ENCODE measurements around the gene SUMO1. TPM values are rescaled to one million over a fixed set of nuclear protein-coding genes. Genes with fewer than 3 reads are reported as not detected.

Gene SUMO1
- total and polyA plus RNA-seq, 9 of the 15 experiments (the other 6 are each of a cell fraction or from before 2014, with no cell fraction given), result 63.7 to 292 (median 92.0) TPM

DNA sequence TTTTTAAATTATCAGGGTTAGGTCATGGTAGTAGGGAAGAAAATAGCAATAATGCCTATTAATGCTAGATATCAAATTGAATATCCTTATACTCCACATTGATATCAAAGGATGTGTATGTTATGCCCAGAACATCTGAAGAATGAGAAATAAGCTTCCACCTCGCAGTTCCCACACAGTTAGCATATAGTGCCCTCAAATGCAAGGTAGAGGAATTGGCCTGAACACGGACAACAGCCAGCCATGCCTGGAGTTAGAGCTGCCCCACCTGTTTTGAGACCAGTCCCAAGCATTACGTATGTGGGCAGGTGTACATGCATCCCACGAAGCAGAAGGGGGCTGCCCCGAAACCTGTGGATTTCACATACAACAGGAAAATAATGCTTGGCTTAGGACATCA is 79.6 kb downstream of the SUMO1 start (continued):
- TF ChIP-seq ZNF318 (IDR thresholded peaks at IDR 0.05; ENCODE audit: borderline replicate concordance in 1 of 2, low read depth in 1 of 2) (no peak), SRF (CRISPR knock-in tag; IDR thresholded peaks at IDR 0.05) (no peak), SMC3 (conservative IDR thresholded peaks at IDR 0.05; ENCODE audit: insufficient read depth, low read depth, low read length) (no peak), ZNF830 (CRISPR knock-in tag; IDR thresholded peaks at IDR 0.05) (no peak), XRCC4 (IDR thresholded peaks at IDR 0.05; ENCODE audit: extremely low read depth, insufficient read depth, insufficient read length) (no peak)

All from K562 (cell line).